SJSA1 (cell line): ENCODE data around the gene GOLGB1. TPM values are rescaled to one million over a fixed set of nuclear protein-coding genes. Genes with fewer than 3 reads are reported as not detected.
"Not testable (repeated sequence)": the region's sequence is repeated elsewhere in the genome, so short reads cannot be mapped to it uniquely, and the experiment has no call there.

ENCODE experiments used
- DNase-seq, 2 experiments: peaks; one replicate each; pipeline ENCODE4 v3.0.0-alpha.2; 2015 to 2020; ENCODE audit warnings: low spot score in 2 of 2, low read depth in 1 of 2
- H3K27ac ChIP-seq: fragments of 250-450 bp; sonication (Bioruptor Pico); 2 replicates; pipeline ENCODE4 v1.5.1; 2020; ENCODE audit warnings: mild to moderate bottlenecking, moderate library complexity
- H3K27me3 ChIP-seq: fragments of 250-450 bp; sonication (Bioruptor Pico); replicated peaks from 2 replicates; pipeline ENCODE4 v1.5.1; 2020; ENCODE audit warnings: mild to moderate bottlenecking, moderate library complexity
- H3K36me3 ChIP-seq: fragments of 250-450 bp; sonication (Bioruptor Pico); 2 replicates; pipeline ENCODE4 v1.5.1; 2020; ENCODE audit warnings: mild to moderate bottlenecking
- H3K4me1 ChIP-seq: fragments of 250-450 bp; sonication (Bioruptor Pico); replicated peaks from 2 replicates; pipeline ENCODE4 v1.6.1; 2021; ENCODE audit warnings: mild to moderate bottlenecking
- H3K4me3 ChIP-seq: fragments of 250-450 bp; sonication (Bioruptor Pico); 2 replicates; pipeline ENCODE4 v1.5.1; 2020; ENCODE audit warnings: mild to moderate bottlenecking
- H3K9me3 ChIP-seq: fragments of 250-450 bp; sonication (Bioruptor Pico); replicated peaks from 2 replicates; pipeline ENCODE4 v1.5.1; 2020; ENCODE audit warnings: mild to moderate bottlenecking
- total RNA-seq: library from RNA; depleted of rRNA; stranded (reverse); fragments of >200 nt; shearing (Covaris generic); gene quantifications from 2 replicates; pipeline ENCODE4 v1.2.3, GENCODE V29; 2014; rRNA removed

The GOLGB1 gene, protein sequence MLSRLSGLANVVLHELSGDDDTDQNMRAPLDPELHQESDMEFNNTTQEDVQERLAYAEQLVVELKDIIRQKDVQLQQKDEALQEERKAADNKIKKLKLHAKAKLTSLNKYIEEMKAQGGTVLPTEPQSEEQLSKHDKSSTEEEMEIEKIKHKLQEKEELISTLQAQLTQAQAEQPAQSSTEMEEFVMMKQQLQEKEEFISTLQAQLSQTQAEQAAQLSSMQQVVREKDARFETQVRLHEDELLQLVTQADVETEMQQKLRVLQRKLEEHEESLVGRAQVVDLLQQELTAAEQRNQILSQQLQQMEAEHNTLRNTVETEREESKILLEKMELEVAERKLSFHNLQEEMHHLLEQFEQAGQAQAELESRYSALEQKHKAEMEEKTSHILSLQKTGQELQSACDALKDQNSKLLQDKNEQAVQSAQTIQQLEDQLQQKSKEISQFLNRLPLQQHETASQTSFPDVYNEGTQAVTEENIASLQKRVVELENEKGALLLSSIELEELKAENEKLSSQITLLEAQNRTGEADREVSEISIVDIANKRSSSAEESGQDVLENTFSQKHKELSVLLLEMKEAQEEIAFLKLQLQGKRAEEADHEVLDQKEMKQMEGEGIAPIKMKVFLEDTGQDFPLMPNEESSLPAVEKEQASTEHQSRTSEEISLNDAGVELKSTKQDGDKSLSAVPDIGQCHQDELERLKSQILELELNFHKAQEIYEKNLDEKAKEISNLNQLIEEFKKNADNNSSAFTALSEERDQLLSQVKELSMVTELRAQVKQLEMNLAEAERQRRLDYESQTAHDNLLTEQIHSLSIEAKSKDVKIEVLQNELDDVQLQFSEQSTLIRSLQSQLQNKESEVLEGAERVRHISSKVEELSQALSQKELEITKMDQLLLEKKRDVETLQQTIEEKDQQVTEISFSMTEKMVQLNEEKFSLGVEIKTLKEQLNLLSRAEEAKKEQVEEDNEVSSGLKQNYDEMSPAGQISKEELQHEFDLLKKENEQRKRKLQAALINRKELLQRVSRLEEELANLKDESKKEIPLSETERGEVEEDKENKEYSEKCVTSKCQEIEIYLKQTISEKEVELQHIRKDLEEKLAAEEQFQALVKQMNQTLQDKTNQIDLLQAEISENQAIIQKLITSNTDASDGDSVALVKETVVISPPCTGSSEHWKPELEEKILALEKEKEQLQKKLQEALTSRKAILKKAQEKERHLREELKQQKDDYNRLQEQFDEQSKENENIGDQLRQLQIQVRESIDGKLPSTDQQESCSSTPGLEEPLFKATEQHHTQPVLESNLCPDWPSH (N-terminal part only)
- total RNA-seq = 14.2 and 19.7 TPM in 2 replicates

DNA sequence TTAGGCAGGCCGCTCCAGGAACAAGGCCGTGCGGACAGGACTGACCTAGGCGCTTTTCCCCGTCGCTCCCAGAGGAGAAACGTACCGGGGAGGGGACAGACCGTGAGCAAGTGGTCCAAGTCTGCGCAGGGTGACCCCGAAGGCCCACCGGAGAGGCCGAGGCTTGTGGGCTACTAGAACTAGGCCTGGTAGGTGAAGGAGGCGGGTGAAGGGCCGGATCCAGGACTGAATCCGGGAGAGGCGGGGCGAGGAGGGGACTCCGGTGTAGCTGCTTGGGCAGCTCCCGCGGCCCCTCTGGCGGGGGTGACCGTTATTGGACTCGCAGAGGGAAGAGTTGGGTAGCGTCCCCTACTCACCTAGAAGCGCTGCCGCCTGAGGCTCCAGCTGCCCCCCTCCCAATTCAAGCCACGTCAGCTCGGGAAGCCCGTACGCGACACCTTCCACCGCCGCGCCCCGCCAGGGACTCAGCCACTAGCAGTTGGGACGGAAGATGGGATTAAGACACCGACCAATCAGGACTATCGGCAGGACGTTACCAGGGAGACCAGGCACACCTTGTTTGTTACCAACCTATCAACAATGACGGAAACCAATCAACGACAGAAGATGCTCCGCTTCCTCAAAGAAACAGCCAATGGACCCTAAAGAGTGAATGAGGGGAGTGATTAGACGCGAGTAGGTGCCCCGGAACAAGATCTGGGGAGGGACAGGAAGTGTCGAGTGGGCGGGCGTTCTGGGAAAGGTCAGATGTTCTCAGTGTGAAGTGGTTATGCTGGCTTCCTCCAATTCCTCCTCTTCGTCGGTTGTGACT lies at the start of gene GOLGB1:
GOLGB1 (minus strand) TSS at position 466 of the 811 bp plus-strand sequence. CDS start 18,770 bp downstream, outside the sequence.
- Histone ChIP-seq H3K36me3 (peaks cover 4% of the 10 kb centered on the region; the same call in 1 of the 2 replicates), H3K4me1 (peaks cover 11% of the 10 kb centered on the region), H3K27me3 (peaks cover 4% of the 10 kb centered on the region; the same call in 1 of the 2 replicates), H3K9me3 (no peaks in the 10 kb centered on the region), H3K27ac (peak within 1 kb of the TSS; percentile 89), H3K4me3 (peak within 1 kb of the TSS; percentile 71)
- DNase-seq = peak; percentile 93 to 94

DNA sequence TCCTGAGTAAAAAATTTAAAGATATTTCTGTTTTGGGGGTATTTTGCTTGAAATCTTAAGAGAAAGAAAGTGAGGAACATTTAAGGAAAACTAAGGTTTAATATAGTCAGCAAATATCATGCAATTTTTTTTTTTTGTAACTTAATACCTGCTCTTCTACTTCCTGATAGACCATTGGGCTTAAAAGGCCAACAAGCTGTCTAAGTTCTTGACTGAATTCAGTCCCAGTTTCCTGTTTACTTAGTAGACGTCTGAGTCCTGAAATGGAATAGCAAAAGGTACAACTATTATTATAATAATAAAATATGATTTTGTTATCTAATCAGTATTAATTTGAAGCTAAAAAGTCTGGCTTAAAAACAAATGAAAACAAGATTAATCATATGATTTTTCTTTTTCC lies 47.4 kb upstream of the GOLGB1 start:
- Histone ChIP-seq H3K27ac (no peak overlapping the region), H3K27me3 (no peaks in the 10 kb centered on the region), H3K9me3 (no peaks in the 10 kb centered on the region), H3K36me3 (peaks cover 10% of the 10 kb centered on the region; the same call in 1 of the 2 replicates), H3K4me1 (no peaks in the 10 kb centered on the region), H3K4me3 (no peak overlapping the region)
- no peak for DNase-seq

DNA sequence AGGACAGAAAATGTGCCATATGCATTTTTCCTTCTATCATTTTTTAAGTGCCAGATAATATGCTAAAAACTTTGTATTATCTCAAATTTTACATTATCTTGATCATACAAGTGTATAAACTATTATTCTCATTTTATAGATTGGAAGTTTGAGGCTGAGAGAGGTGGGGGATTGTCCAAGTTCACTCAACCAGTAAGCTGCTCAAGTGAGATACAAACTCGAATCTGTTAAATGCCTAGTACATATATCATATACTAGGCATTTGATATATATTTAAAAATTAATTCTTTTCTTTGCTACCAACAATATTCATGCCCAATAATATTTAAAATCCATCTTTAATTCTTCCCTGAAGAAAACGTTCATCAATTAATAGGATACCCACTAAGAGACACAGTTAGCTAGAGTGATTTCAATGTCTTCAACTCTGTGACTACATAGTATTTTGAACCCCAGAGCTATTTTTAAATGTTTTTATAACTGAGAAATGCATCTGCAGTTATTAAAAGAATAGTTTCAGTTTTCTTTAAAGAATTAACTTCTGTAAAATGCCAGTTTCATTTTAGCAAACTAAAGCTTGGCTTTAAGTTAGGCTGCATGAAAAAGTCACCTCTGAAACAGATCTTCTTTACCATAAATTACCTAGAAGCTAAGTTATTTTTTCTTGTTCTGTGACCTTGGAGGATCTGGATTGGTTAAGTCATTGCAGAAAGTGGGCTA lies 44.9 kb upstream of the GOLGB1 start:
- no peaks in the 10 kb centered on the region for H3K4me1 ChIP-seq
- peaks cover 16% of the 10 kb centered on the region; the same call in 1 of the 2 replicates for H3K36me3 ChIP-seq
- no peak for DNase-seq
- no peaks in the 10 kb centered on the region for H3K27me3 ChIP-seq
- no peak overlapping the region for H3K27ac ChIP-seq
- no peaks in the 10 kb centered on the region for H3K9me3 ChIP-seq
- no peak overlapping the region for H3K4me3 ChIP-seq

DNA sequence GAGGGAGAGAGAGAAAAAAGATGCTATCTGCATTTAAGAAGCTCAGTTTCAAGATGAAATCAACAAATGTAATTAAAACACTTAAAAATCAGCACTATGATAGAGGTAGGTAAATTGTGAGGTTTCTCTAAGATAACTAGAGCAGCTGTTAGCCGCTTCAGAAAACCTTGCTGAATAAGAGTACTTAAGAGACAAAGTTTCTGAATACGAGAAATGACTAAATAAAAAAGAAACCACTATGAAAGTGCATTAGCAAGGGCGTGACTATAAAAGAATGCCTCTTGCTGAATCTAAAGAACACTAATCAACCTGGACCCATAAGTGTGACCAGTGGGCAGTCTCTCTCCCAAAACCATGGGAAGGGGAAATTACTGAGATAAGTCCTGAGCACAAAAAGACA lies 43.5 kb upstream of the GOLGB1 start:
- DNase-seq = no peak
- H3K27ac ChIP-seq = no peak overlapping the region
- H3K4me1 ChIP-seq = no peaks in the 10 kb centered on the region
- no peaks in the 10 kb centered on the region for H3K9me3 ChIP-seq
- no peak overlapping the region for H3K4me3 ChIP-seq
- H3K36me3 ChIP-seq = peaks cover 28% of the 10 kb centered on the region; the same call in 1 of the 2 replicates
- no peaks in the 10 kb centered on the region for H3K27me3 ChIP-seq

DNA sequence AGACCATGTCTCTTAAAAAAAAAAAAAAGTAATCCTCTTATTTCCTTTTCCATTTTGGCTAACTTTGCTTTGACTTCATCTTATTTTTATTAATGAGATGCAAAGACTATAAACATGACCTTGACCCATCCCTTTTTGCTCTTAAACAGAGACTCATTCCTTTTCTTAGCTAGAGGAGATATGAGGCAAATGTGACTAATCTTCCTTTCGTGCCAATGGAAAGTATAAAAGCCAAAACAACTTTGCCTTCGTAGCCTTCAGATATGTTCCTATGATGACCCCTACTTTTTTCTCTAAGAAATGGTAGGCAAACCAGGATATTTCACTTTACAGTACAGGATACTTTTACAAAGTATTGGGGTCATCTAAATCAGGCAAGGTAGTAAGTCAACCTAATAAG lies 36.9 kb upstream of the GOLGB1 start:
- no peak for DNase-seq
- H3K9me3 ChIP-seq = no peaks in the 10 kb centered on the region
- no peak overlapping the region for H3K4me3 ChIP-seq
- peaks cover 33% of the 10 kb centered on the region for H3K36me3 ChIP-seq
- no peak overlapping the region for H3K27ac ChIP-seq
- H3K27me3 ChIP-seq = no peaks in the 10 kb centered on the region
- H3K4me1 ChIP-seq = no peaks in the 10 kb centered on the region

DNA sequence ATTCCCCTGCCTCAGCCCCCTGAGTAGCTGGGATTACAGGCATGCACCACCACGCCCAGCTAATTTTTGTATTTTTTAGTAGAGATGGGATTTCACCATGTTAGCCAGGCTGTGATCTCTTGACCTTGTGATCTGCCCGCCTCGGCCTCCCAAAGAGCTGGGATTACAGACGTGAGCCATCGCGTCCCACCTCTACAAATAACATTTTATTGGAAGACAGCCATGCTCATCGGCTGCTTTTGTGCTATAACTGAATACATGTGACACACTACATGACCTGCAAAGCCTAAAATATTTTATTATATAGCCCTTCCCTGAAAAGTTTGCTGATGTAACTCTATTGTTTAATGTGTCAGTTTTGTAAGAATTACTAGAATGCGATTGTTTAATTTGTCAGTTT lies 33.2 kb upstream of the GOLGB1 start:
- not testable (repeated sequence) for DNase-seq, H3K4me1 ChIP-seq, H3K9me3 ChIP-seq, H3K4me3 ChIP-seq, H3K27ac ChIP-seq, H3K27me3 ChIP-seq
- peaks cover 31% of the 10 kb centered on the region for H3K36me3 ChIP-seq

DNA sequence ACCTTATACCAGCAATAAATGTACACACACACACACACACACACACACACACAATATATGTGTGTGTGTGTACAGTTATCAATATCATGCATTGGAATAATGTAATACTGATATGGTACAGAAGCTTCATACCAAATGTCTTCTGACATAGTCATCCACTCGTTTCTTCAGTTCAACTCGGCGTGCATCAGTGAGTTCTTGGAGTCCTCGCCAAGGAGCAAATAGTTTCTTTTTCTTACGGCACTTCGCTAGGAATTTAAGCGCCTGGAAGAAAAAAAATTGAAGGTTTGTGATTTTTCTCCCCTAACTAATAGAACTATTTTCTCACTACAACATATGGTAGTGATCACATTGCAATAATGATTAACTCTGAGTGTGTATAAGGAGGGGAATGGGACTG lies 32.1 kb upstream of the GOLGB1 start:
- peaks cover 31% of the 10 kb centered on the region for H3K36me3 ChIP-seq

DNA sequence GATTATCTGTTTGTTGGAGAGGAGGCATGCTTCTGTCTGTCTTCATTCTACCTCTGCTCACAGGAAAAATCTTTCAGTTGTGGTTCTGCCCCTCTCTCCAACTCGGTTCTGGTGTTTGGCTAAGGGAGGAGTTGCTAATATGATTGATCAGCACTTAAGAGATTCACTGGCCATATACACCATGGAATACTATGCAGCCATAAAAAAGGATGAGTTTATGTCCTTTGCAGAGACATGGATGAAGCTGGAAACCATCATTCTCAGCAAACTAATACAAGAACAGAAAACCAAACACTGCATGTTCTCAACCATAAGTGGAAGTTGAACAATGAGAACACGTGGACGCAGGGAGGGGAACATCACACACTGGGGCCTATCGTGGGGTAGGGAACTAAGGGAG lies 25.6 kb upstream of the GOLGB1 start:
- not testable (repeated sequence) for H3K9me3 ChIP-seq, H3K27me3 ChIP-seq, H3K4me1 ChIP-seq, H3K27ac ChIP-seq, H3K4me3 ChIP-seq, DNase-seq
- H3K36me3 ChIP-seq = peaks cover 31% of the 10 kb centered on the region

More for the DNA sequence above, 32.1 kb upstream of the GOLGB1 start:
- Histone ChIP-seq H3K4me1 (no peaks in the 10 kb centered on the region), H3K9me3 (no peaks in the 10 kb centered on the region), H3K27ac (no peak overlapping the region), H3K27me3 (no peaks in the 10 kb centered on the region), H3K4me3 (no peak overlapping the region)
- DNase-seq = no peak

DNA sequence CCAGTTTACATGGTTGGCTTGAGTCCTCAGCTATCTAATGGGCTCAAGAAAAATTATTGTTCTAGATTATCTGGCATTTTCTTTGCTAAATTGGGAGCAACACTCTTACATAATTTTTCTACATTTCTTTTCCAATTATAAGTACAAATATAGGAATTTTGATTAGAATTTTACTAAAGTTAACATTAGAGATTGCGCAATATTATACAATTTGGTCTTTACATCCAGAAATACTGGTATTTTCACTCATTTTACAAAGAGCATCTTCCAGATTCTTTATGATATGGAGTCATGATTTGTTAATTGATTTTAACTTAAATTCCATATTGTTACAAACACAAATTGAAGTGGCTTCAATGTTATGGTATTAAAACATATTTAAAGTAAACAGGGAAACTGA lies 19.7 kb upstream of the GOLGB1 start:
- Histone ChIP-seq H3K9me3 (no peaks in the 10 kb centered on the region), H3K4me3 (no peak overlapping the region), H3K36me3 (peaks cover 15% of the 10 kb centered on the region), H3K4me1 (no peaks in the 10 kb centered on the region), H3K27ac (no peak overlapping the region), H3K27me3 (no peaks in the 10 kb centered on the region)
- no peak for DNase-seq

DNA sequence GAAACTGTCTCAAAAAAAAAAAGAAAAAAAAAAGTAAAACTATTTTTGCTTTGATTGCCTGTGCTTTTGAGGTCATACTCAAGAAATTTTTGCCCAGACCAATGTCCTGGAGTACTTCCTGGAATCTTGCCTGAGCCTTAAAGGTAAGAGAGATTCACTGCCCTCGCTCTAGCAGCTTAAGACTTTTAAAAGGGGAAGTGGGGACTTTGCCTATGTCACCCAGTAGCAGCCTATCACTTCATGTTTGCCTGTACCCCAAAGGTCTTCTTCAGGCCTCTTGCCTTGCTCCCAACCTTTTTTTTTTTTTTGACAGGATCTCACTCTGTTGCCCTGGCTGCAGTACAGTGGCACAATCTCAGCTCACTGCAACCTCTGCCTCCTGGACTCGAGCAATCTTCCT lies 18.9 kb upstream of the GOLGB1 start:
- H3K4me3 ChIP-seq = no peak overlapping the region
- DNase-seq = no peak

DNA sequence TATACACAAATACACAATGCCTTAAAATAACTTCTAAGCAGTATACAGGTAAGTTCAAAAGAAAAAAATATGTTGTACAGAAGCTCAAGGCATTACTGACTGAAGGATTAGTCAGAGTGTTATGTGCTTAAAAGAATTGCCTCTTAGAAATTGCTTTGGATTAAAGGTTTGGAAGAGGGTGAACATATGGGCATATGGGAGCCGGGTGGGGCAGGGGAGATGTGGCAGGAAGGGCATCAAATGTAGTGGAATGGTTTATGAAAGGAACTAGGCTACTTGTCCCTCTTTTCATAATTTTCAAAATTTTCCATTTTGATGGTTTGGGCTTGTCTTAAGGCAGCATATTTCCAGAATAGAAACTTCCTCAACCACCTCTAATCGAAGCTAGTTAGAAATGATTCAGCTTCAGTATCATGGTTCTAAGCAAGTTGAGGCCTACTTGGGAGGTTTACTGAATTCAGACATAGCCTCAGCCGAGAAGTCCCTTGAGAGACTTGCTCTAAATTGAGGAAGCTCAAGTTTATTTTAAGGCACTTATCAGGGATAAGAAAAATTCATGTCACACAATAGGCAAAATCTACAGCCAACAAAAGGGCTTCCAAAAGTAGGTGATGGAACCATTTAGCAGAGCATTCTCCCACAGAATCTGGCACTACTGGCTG lies 10.1 kb upstream of the GOLGB1 start:
- Histone ChIP-seq H3K36me3 (no peaks in the 10 kb centered on the region), H3K4me3 (no peak overlapping the region), H3K4me1 (no peaks in the 10 kb centered on the region), H3K27me3 (no peaks in the 10 kb centered on the region), H3K27ac (no peak overlapping the region), H3K9me3 (no peaks in the 10 kb centered on the region)
- DNase-seq = no peak

More for the DNA sequence above, 18.9 kb upstream of the GOLGB1 start:
- H3K4me1 ChIP-seq = no peaks in the 10 kb centered on the region
- H3K27me3 ChIP-seq = no peaks in the 10 kb centered on the region
- H3K9me3 ChIP-seq = no peaks in the 10 kb centered on the region
- H3K36me3 ChIP-seq = peaks cover 13% of the 10 kb centered on the region
- no peak overlapping the region for H3K27ac ChIP-seq
